Mesenchymal stem cell (in vitro differentiated cells and primary cell): ENCODE measurements around the gene RHBDF2.

Experiments
- DNase-seq: peaks from one replicate; pipeline ENCODE4 v3.0.0-alpha.2; 2013
- H2AFZ ChIP-seq: one replicate; pipeline ENCODE4 v1.6.1; 2013; ENCODE audit warnings: low read depth, mild to moderate bottlenecking, control low read depth, inconsistent platforms, low read length, moderate library complexity
- H2AK5ac ChIP-seq: 2 replicates; pipeline ENCODE4 v1.6.1; 2013; ENCODE audit warnings: low read length, moderate library complexity, mild to moderate bottlenecking, inconsistent platforms; ENCODE audit not compliant: severe bottlenecking
- H2BK120ac ChIP-seq: one replicate; pipeline ENCODE4 v1.6.1; 2013; ENCODE audit warnings: low read depth, mild to moderate bottlenecking, inconsistent platforms, low read length, moderate library complexity
- H2BK12ac ChIP-seq, 2 experiments: one replicate each; pipeline ENCODE4 v1.6.1; 2013; ENCODE audit warnings: inconsistent platforms in 2 of 2, low read length in 2 of 2, mild to moderate bottlenecking in 2 of 2, moderate library complexity in 2 of 2, control low read depth in 1 of 2
- H2BK15ac ChIP-seq: one replicate; pipeline ENCODE4 v1.6.1; 2013; ENCODE audit warnings: mild to moderate bottlenecking, low read depth, inconsistent platforms; ENCODE audit not compliant: poor library complexity, severe bottlenecking
- H2BK5ac ChIP-seq: 2 replicates; pipeline ENCODE4 v1.6.1; 2013; ENCODE audit warnings: low read depth, mild to moderate bottlenecking, low read length, control low read depth, inconsistent platforms; ENCODE audit not compliant: poor library complexity, severe bottlenecking
- H3K14ac ChIP-seq, 2 experiments: one replicate each; pipeline ENCODE4 v1.6.1; 2013; ENCODE audit warnings: inconsistent platforms in 2 of 2, low read length in 2 of 2, control low read depth in 1 of 2, mild to moderate bottlenecking in 1 of 2, moderate library complexity in 1 of 2
- H3K18ac ChIP-seq, 2 experiments: one replicate each; pipeline ENCODE4 v1.6.1; 2013; ENCODE audit warnings: inconsistent platforms in 2 of 2, low read length in 2 of 2, control low read depth in 1 of 2, low read depth in 1 of 2, mild to moderate bottlenecking in 1 of 2
- H3K23ac ChIP-seq, 2 experiments: one replicate each; pipeline ENCODE4 v1.6.1; 2013; ENCODE audit warnings: inconsistent platforms in 2 of 2, low read length in 2 of 2, mild to moderate bottlenecking in 2 of 2, moderate library complexity in 2 of 2, control low read depth in 1 of 2
- H3K27ac ChIP-seq: 2 replicates; pipeline ENCODE4 v1.5.1; 2013; ENCODE audit warnings: mild to moderate bottlenecking, moderate library complexity, low read length, control low read depth, inconsistent platforms; ENCODE audit not compliant: poor library complexity, severe bottlenecking
- H3K27me3 ChIP-seq, 2 experiments: 2 replicates each; pipeline versions ENCODE4 v1.6.1 to v1.7.0; 2013; ENCODE audit warnings: low read length in 2 of 2, mild to moderate bottlenecking in 2 of 2, moderate library complexity in 2 of 2, control low read depth in 1 of 2, inconsistent platforms in 1 of 2; ENCODE audit not compliant: control insufficient read depth in 1 of 2, insufficient read depth in 1 of 2
- H3K36me3 ChIP-seq, 2 experiments: 2 replicates each; pipeline versions ENCODE4 v1.6.1 to v1.7.0; 2013; ENCODE audit warnings: low read length in 2 of 2, control low read depth in 1 of 2, inconsistent platforms in 1 of 2, low read depth in 1 of 2, mild to moderate bottlenecking in 1 of 2; ENCODE audit not compliant: insufficient read depth in 2 of 2, control insufficient read depth in 1 of 2
- H3K4ac ChIP-seq, 2 experiments: one replicate each; pipeline ENCODE4 v1.6.1; 2013; ENCODE audit warnings: inconsistent platforms in 2 of 2, low read length in 2 of 2, mild to moderate bottlenecking in 2 of 2, moderate library complexity in 2 of 2, control low read depth in 1 of 2, low read depth in 1 of 2
- H3K4me1 ChIP-seq: 2 replicates; pipeline ENCODE4 v1.6.1; 2013; ENCODE audit warnings: low read depth, low read length, control low read depth; ENCODE audit not compliant: control insufficient read depth, insufficient read depth
- H3K4me2 ChIP-seq: 2 replicates; pipeline ENCODE4 v1.6.1; 2013; ENCODE audit warnings: low read length, mild to moderate bottlenecking, inconsistent platforms; ENCODE audit not compliant: poor library complexity, severe bottlenecking
- H3K4me3 ChIP-seq, 2 experiments: 2 replicates each; pipeline versions ENCODE4 v1.5.1 to v1.7.0; 2013; ENCODE audit warnings: low read length in 2 of 2, mild to moderate bottlenecking in 2 of 2, control low read depth in 1 of 2, low read depth in 1 of 2; ENCODE audit not compliant: insufficient read depth in 1 of 2
- H3K79me1 ChIP-seq: replicated peaks from 2 replicates; pipeline ENCODE4 v1.6.1; 2013; ENCODE audit warnings: mild to moderate bottlenecking, control low read depth, low read length, inconsistent platforms; ENCODE audit not compliant: poor library complexity, severe bottlenecking
- H3K9ac ChIP-seq: 2 replicates; pipeline ENCODE4 v1.7.0; 2013; ENCODE audit warnings: mild to moderate bottlenecking, low read length, moderate library complexity
- H3K9me3 ChIP-seq: 2 replicates; pipeline ENCODE4 v1.7.0; 2013; ENCODE audit warnings: mild to moderate bottlenecking, low read length; ENCODE audit not compliant: control insufficient read depth
- H4K8ac ChIP-seq: one replicate; pipeline ENCODE4 v1.6.1; 2013; ENCODE audit warnings: inconsistent platforms, mild to moderate bottlenecking, low read length, moderate library complexity
- H4K91ac ChIP-seq: one replicate; pipeline ENCODE4 v1.6.1; 2013; ENCODE audit warnings: mild to moderate bottlenecking, low read length, inconsistent platforms
- WGBS: methylation state at CpG from one replicate; pipeline ENCODE4 v1.1.7; 2013; ENCODE audit warnings: mixed read lengths; 5-methylcytosine and 5-hydroxymethylcytosine counted together

The RHBDF2 gene

GRCh38 chr17:76474238-76474637 lies 27.0 kb downstream of the RHBDF2 start:
- H3K79me1 ChIP-seq = no peaks in the 10 kb centered on the region
- 96% methylated on average over 14 of the region's 14 CpGs for WGBS
- H3K9ac ChIP-seq = no peak overlapping the region
- no peak overlapping the region for H2BK15ac ChIP-seq
- peaks cover 2% of the 10 kb centered on the region for H3K4me1 ChIP-seq
- H2BK5ac ChIP-seq = no peak overlapping the region
- H2BK120ac ChIP-seq = no peak overlapping the region
- no peak for DNase-seq
- H2AFZ ChIP-seq = no peak overlapping the region
- H3K9me3 ChIP-seq = no peaks in the 10 kb centered on the region
- peaks cover 0 to 92% of the 10 kb centered on the region in 2 experiments for H3K36me3 ChIP-seq
- H3K27me3 ChIP-seq = peaks cover 0 to 37% of the 10 kb centered on the region in 2 experiments
- no peak overlapping the region for H3K23ac ChIP-seq
- no peak overlapping the region for H3K18ac ChIP-seq
- H3K27ac ChIP-seq = no peak overlapping the region
- H2AK5ac ChIP-seq = no peak overlapping the region
- H2BK12ac ChIP-seq = no peak overlapping the region
- H4K91ac ChIP-seq = no peak overlapping the region
- H3K14ac ChIP-seq = no peak overlapping the region
- no peak overlapping the region for H3K4me2 ChIP-seq
- no peak overlapping the region for H3K4ac ChIP-seq
- H3K4me3 ChIP-seq = no peak overlapping the region
- H4K8ac ChIP-seq = no peak overlapping the region

DNA sequence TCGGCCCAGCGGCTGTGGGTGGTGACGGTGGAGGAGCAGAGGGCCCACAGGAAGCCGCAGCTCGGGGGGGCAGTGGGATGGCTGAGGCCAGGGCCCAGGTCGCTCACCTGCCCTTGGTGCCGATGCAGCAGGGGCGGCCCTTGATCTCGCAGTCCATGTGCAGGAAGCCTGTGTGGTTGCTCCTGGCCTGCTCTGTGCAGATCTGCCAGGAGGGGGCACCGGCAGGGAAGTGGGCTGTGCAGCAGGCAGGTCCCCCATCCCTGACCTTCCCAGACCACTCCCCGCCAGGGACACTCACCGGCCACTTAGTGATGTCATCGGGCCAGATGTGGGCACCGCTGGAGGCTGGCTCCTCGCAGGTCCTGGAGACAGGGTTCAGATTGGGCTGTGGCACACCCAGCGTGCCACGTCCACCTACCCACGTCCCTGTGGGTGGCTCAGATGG lies 27.7 kb downstream of the RHBDF2 start:
- Histone ChIP-seq H2BK120ac (no peak overlapping the region), H2BK15ac (no peak overlapping the region), H3K4ac (no peak overlapping the region), H2BK12ac (no peak overlapping the region), H3K4me2 (no peak overlapping the region), H3K79me1 (no peaks in the 10 kb centered on the region), H3K27ac (no peak overlapping the region), H3K18ac (no peak overlapping the region), H4K91ac (no peak overlapping the region), H3K27me3 (peaks cover 0 to 43% of the 10 kb centered on the region in 2 experiments), H2AFZ (no peak overlapping the region), H3K9ac (no peak overlapping the region), H2AK5ac (no peak overlapping the region), H3K14ac (no peak overlapping the region), H3K4me3 (no peak overlapping the region), H3K23ac (no peak overlapping the region), H3K4me1 (peaks cover 2% of the 10 kb centered on the region), H3K36me3 (peaks cover 0 to 92% of the 10 kb centered on the region in 2 experiments), H4K8ac (no peak overlapping the region), H2BK5ac (no peak overlapping the region), H3K9me3 (no peaks in the 10 kb centered on the region)
- WGBS = 85% methylated on average over 17 of the region's 18 CpGs
- DNase-seq = no peak

- no peak overlapping the region for H2AFZ ChIP-seq
- peaks cover 2% of the 10 kb centered on the region for H3K4me1 ChIP-seq
- H3K23ac ChIP-seq = no peak overlapping the region
- H2BK12ac ChIP-seq = no peak overlapping the region
- no peak overlapping the region for H4K8ac ChIP-seq
- DNase-seq = no peak
- H3K36me3 ChIP-seq = peaks cover 0 to 85% of the 10 kb centered on the region in 2 experiments
- H3K14ac ChIP-seq = no peak overlapping the region
- no peak overlapping the region for H3K27ac ChIP-seq
- no peak overlapping the region for H4K91ac ChIP-seq
- H2AK5ac ChIP-seq = no peak overlapping the region
- H3K18ac ChIP-seq = no peak overlapping the region
- H2BK15ac ChIP-seq = no peak overlapping the region
- no peak overlapping the region for H2BK5ac ChIP-seq
- 93% methylated on average over 11 of the region's 11 CpGs for WGBS
- no peak overlapping the region for H3K4me3 ChIP-seq
- H3K4ac ChIP-seq = no peak overlapping the region
- peaks cover 0 to 44% of the 10 kb centered on the region in 2 experiments for H3K27me3 ChIP-seq
- H2BK120ac ChIP-seq = no peak overlapping the region
- H3K9me3 ChIP-seq = no peaks in the 10 kb centered on the region
- H3K79me1 ChIP-seq = no peaks in the 10 kb centered on the region
- H3K9ac ChIP-seq = no peak overlapping the region
- H3K4me2 ChIP-seq = no peak overlapping the region
Observed at GRCh38 chr17:76472726-76473125, 28.5 kb downstream of the RHBDF2 start.

- DNase-seq = no peak
- H2AK5ac ChIP-seq = no peak overlapping the region
- H3K27ac ChIP-seq = no peak overlapping the region
- H3K23ac ChIP-seq = no peak overlapping the region
- H3K4me3 ChIP-seq = no peak overlapping the region
- H3K36me3 ChIP-seq = peaks cover 0 to 80% of the 10 kb centered on the region in 2 experiments
- H3K4me1 ChIP-seq = peaks cover 2% of the 10 kb centered on the region
- H3K9ac ChIP-seq = no peak overlapping the region
- H3K18ac ChIP-seq = no peak overlapping the region
- no peaks in the 10 kb centered on the region for H3K9me3 ChIP-seq
- no peak overlapping the region for H2BK120ac ChIP-seq
- WGBS = 97% methylated on average over 15 of the region's 15 CpGs
- no peak overlapping the region for H2BK15ac ChIP-seq
- no peak overlapping the region for H2AFZ ChIP-seq
- H2BK12ac ChIP-seq = no peak overlapping the region
- H3K4me2 ChIP-seq = no peak overlapping the region
- no peak overlapping the region for H4K8ac ChIP-seq
- peaks cover 0 to 49% of the 10 kb centered on the region in 2 experiments for H3K27me3 ChIP-seq
- H3K4ac ChIP-seq = no peak overlapping the region
- H3K79me1 ChIP-seq = no peaks in the 10 kb centered on the region
- no peak overlapping the region for H3K14ac ChIP-seq
- H2BK5ac ChIP-seq = no peak overlapping the region
- H4K91ac ChIP-seq = no peak overlapping the region
Observed at GRCh38 chr17:76472258-76472645, 29.0 kb downstream of the RHBDF2 start.
